Stimulated activated CD8-positive, alpha-beta memory T cell treated with anti-CD3 and anti-CD28 coated beads, Interleukin-15, amount 100 ng/mL, for 1 hour (primary cell): ENCODE results near the gene SSX2IP.
"Not testable (repeated sequence)": the region's sequence is repeated elsewhere in the genome, so short reads cannot be mapped to it uniquely, and the experiment has no call there.

Experiments
- DNase-seq: peaks from one replicate; pipeline ENCODE4 v3.0.0-alpha.2; 2020; ENCODE audit warnings: low read depth

The SSX2IP gene

DNA sequence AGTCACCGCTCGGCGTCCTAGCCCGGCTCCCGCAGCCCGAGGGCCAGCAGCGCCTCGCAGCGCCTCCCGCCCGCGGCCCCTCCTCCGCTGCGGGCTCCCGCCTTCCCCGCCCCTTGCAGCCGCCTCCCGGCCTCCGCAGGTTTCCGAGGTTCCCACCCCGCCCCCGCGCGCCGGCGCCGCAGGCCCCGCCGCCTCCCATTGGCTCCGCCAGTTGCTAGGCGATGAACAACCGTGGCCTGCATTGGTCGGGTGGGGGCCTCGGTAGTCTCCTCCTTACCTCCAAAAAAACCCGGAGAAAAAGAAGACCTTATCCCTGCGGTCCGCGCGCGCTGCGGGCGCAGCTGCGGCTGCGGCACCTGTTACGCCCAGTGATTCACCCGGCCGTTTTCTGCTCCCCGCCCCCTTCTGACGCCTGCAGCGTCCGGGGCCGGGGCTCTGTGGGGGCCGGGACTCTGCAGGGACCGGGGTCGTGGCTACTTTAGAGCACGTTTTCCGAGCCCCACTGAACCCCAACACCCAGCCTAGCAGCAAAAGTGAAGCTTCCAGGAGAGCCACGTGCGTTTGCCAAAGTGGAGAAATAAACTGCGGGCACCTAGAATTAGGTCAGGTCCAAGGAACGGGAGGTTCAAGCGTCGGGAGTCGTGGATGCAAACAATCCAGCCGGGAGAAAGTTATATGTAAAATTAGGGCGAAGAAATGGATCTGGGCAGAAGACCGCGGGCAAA lies at the start of gene SSX2IP:
Gene SSX2IP (minus strand): TSS at position 65 of the 725 bp plus-strand sequence. CDS start 19,242 bp downstream, outside the sequence.
- peak; percentile 100 for DNase-seq

DNA sequence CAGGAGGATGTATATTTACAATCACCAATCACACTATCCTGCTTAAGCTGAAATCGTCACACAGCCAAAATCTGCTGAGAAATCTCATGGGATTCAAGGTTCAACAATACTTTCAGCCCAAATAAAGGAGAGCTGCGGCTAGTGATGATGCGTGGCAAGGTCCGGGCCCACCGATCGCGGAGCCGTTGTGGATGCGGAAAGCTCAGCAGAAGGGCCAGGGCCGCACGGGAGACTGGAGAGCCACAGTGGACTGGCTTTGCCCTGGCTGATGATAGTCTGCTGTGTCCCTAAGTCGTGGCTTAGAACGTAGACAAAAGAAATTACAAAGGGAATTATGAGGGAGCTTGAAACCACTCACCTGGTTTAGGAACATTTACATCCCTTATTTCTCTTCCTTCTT lies 48.0 kb upstream of the SSX2IP start:
- no peak for DNase-seq

DNA sequence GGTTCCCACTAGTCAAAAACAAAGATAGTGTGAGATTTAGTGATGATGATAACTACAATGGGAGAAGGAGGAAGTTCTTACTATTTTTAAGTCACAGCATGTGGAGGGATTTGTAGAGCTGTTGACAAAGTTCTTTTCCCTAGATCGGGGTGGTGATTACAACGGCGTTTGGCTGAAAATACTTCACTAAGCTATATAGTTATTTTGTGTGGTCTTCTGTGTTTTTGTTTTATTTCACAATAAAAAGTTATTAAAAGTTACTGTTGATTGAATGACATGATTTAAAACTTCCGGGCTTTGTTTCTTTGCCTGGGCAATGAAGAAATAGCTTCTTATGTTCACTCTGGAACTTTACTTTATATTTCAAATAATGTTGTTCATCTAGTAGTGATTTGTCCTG lies 47.3 kb upstream of the SSX2IP start:
- DNase-seq: no peak

- DNase-seq: no peak
Measured at GRCh38 chr1:84736944-84737343, 46.7 kb upstream of the SSX2IP start.

- DNase-seq: no peak
Measured at GRCh38 chr1:84736445-84736844, 46.2 kb upstream of the SSX2IP start.

GRCh38 chr1:84735483-84735882 lies 45.2 kb upstream of the SSX2IP start:
- DNase-seq: no peak

DNA sequence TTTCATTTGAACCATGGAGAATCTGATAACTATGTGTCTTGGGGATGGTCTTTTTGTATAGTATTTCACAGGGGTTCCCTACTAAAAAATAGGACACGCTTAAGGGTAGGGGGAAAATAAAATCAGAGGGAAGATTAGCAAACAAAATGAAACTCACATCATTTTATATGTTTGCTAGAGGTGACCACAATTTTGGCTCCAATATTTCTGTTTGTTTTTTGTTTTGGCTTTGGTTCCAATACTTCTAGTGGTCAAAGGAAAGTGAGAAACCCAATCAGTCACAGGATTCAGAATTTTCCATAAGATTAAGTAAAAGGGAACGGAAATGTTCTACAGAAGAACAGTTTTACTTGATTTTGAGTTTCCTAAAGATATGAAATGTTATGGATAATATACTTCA lies 42.3 kb upstream of the SSX2IP start:
- no peak for DNase-seq

- no peak for DNase-seq
Measured at GRCh38 chr1:84731519-84731918, 41.3 kb upstream of the SSX2IP start.

DNA sequence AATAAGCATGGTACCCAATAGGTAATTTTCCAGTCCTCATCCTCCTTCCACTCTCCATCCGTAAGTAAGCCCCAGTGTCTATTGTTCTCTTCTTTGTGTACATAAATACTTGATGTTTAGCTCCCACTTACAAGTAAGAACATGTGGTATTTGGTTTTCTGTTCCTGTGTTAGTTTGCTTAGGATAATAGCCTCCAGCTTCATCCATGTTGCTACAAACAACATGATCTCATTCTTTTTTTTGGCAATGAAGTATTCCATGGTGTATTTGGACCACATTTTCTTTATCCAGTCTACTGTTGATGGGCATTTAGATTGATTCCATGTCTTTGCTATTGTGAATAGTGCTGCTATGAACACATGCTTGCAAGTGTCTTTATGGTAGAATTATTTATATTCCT lies 37.5 kb upstream of the SSX2IP start:
- DNase-seq: not testable (repeated sequence)

GRCh38 chr1:84726593-84727499 lies 36.6 kb upstream of the SSX2IP start:
- DNase-seq: no peak

DNA sequence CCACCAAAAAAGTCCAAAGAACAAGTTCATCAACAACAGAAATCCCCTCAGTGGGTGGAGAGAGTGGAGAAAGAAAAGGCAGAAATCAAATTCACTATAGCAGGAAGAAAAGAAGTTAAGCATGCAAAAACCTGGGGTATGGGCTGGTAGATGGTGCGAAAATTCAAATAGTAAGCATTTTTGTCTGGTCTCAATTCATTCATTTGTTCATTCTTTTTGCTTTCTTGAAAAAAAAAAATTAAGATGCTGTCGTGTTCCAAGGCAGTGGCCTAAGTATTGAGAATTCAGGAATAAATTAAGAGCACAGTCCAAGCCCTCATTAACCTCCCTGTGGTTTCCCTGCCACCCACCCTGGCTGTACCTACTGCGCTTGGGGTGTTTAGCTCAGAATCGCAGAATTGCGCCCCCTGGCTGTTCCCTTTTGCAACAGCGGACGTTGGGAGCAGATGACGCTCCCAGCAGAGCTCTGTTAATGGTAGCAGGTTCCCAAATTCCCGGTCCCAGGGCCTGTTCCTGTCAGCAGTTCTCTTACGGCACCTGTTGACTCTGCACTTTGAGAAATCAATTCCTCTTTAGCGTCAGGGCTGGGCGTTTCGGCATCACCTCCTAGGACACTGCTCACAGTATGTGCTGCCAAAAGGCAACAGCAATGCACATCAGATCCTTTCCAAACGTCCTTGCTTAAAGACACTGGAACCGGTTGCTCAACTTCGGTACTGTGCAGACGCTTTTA lies 34.0 kb upstream of the SSX2IP start:
- DNase-seq: peak; percentile 29

DNA sequence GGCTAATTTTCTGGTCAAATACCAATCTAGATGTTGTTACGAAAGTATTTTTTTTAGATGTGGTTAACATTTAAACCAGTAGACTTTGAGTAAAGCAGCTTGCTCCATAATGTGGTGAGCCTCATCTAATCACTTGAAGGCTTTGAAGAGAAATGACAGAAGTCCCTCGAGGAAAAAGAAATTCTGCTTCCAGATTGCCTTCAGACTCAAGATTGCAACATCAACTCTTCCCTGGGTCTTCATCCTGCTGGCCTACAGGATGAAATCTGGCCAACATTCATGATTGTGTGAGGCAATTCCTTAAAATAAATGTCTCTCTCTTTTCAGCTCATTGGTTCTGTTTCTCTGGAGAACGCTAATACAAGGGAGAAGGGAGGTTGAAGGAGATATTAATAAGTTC lies 32.5 kb upstream of the SSX2IP start:
- no peak for DNase-seq

DNA sequence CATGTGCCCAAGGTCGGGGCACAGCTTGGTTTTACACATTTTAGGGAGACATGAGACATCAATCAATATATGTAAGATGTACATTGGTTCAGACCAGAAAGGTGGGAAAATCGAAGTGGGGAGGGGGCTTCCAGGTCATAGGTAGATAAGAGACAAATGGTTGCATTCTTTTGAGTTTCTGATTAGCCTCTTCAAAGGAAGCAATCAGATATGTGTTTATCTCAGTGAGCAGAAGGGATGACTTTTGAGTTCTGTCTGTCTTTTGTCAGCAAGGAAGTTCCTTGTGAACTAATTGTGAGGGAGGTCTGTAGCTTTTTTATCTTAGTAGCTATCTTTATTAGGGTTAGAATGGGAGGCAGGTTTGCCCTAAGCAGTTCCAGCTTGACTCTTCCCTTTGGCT lies 31.6 kb upstream of the SSX2IP start:
- DNase-seq: not testable (repeated sequence)

DNA sequence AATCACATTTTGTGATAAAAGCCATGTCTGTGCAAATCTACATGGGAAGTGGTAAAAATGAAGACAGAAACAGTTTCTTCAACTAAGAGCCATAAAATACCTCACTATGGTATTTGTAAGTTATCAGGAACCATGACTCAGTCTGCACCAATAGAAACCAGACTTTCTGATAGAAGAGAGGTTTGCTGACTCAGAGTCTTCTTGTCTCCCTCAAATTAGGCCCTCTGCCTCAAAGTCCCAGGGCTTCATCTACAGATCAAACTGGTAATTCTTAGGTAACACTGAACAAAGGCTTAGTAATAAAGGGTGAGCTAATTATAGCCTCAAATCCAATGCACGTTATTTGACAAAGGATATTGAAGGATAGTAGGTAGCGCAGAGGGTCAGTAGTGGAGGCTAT lies 30.9 kb upstream of the SSX2IP start:
- DNase-seq: no peak

DNA sequence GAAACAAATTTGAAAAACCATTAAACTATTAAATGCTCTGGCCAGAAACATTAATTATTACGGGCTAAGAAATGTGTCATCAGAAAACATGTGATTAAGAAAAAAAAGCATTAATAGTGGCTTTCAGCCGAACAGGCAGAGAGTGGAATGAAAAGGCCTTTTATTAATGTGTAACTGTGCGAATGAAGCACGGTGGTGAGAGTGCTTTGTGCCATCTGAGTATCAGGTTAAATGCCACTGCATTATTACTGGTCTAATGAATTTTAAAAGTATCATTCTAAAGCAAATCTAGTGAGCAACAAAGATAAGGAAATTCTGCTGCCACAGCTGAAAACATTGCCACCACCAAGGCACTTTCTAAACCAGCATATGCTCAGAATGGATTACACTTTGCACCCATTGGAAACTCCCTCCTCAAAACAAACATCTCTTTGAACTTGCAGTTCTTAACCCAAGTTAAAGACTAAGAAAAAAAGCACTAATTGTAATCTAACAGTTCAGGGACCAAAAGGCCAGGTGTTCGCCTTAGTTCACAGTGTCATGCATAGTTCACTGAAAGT lies 30.0 kb upstream of the SSX2IP start:
- no peak for DNase-seq

GRCh38 chr1:84719543-84720217 lies 29.4 kb upstream of the SSX2IP start:
- no peak for DNase-seq

DNA sequence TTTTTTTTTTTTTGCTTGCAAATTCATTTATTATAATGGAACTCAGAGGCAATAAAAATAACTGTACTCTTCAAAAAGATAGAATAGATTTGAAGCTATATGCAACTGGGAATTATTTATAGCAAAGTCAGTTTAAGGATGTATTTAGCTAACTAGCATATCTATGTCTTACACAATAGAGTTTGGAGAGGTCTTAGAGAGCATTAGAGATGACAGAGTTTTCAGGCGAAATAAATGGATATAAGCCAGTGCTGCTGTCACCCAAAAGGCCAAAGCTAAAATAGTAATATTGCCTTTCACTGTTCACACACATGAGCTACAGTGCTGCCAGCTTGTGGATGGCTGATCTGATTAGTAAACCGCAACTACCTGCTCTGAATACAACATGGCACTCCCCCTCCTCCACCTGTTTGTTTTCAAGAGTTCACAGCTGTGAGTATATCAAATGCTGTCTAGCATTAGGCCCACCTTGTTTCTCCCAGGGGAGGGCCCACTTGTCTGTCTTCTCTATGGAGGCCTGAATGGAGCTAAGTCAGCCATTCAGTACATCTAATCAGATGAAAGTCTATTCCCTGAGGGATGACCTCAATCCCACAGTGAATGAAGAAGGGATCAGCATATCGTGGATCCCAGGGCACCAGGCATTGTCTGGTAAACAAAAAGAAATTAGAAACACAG lies 25.2 kb upstream of the SSX2IP start:
- no peak for DNase-seq

DNA sequence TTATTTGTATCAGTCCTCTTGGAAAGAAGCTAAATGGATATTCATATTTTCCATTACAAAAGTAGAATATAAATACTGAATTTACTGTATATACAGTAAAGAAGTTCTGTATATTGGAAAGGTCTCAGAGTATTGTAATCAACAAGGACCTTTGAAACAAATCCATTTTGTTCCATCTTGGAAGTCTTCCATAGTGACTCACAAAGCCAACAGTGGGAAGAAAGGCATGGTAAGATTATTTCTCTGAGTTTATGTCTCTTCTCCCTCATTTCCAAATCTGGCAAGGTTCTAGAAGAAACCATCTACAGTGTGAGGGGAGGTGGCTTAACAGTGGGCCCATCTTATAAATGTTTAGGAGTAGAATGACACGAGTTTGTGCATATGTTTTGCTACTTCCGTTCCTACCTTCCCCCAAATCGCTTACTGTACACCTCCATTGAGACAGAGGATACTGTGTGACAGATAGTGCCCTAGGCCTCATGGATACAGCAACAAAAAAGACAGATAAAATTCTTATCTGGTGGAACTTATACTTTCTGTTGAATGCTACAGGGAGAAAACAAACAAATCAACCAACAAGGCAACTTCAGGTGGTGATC lies 22.1 kb upstream of the SSX2IP start:
- no peak for DNase-seq

DNA sequence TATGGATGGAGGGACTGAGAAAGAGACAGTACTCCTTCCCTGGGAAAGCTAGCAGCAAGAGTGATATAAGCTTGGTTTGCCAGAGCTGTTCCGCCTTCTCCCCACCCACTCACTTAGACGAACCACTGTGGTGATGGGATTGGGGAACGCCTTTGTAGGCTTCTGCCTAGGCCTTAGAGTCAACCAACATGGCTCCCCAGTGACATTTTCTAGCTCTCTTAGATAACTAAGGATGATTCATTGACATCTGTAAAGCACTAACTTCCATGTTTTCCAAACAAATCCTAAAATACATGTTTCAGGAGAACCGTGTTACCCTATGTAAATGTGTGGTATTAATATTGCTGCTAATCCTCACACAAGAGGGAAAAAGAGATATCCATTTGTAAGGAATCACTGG lies 21.6 kb upstream of the SSX2IP start:
- no peak for DNase-seq

DNA sequence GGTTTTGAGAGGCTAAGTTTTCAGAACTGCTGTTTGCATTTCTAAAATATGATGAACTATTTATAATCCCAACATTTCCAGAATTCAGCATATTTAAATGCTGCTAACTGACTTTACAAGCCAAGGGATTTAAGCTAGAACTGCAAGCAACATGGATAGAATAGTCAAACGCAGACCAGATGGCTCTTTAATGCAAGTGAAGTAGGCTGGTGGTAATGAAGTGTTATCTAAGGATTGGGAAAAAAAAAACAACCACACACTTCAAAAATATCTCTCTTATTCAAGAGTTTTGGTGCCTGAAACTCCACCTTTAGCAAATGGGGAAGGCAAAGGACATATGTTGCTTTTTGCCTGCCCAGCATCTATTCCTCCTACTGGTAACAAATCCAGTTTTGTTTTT lies 20.9 kb upstream of the SSX2IP start:
- no peak for DNase-seq

DNA sequence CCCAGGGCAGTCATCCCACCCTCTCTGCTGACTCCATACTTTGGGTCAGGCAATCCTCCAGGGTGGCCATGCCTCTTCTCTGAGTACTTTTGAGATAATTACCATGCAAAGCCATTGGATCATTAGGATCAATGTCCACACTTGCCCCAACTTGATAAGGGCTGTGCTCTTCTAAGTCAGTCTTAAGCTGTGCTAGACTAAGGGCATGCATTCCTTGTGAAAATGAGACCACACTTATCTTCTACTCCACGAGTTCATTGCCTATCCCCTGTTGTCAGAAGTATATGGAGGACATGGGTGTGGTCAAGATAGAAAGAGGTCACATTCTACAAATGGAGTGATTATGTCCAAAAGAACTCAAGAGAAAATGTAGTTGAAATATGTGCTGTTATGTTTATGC lies 18.9 kb upstream of the SSX2IP start:
- no peak for DNase-seq
